DOHH2 (cell line): ENCODE results near the gene NUTM1.
"Not testable (repeated sequence)": the region's sequence is repeated elsewhere in the genome, so short reads cannot be mapped to it uniquely, and the experiment has no call there.

Experiments used
- H3F3A ChIP-seq: fragments of 200-600 bp; sonication (generic), shearing (Covaris generic); 2 replicates; pipeline ENCODE4 v1.6.0; 2016; ENCODE audit warnings: antibody characterized with exemption, mild to moderate bottlenecking; ENCODE audit not compliant: control insufficient read depth, insufficient read depth
- H3K27ac ChIP-seq: fragments of 200-600 bp; sonication (generic); 2 replicates; pipeline ENCODE4 v1.5.1; 2014; ENCODE audit warnings: low read depth, mild to moderate bottlenecking, low read length, moderate library complexity
- H3K27me3 ChIP-seq: fragments of 200-600 bp; sonication (generic); 2 replicates; pipeline ENCODE4 v1.6.1; 2014; ENCODE audit warnings: mild to moderate bottlenecking, low read length, mixed read lengths; ENCODE audit not compliant: control insufficient read depth
- H3K36me3 ChIP-seq: fragments of 200-600 bp; sonication (generic); 2 replicates; pipeline ENCODE4 v1.6.1; 2014; ENCODE audit warnings: mild to moderate bottlenecking, low read length, moderate library complexity, mixed read lengths; ENCODE audit not compliant: control insufficient read depth
- H3K4me1 ChIP-seq: fragments of 200-600 bp; sonication (generic); 2 replicates; pipeline ENCODE4 v1.6.1; 2014; ENCODE audit warnings: mild to moderate bottlenecking, low read length, mixed read lengths; ENCODE audit not compliant: control insufficient read depth
- H3K4me2 ChIP-seq: fragments of 200-600 bp; sonication (generic); 2 replicates; pipeline ENCODE4 v1.6.0; 2014; ENCODE audit warnings: mild to moderate bottlenecking, low read length, moderate library complexity
- H3K4me3 ChIP-seq: fragments of 200-600 bp; sonication (generic); 2 replicates; pipeline ENCODE4 v1.5.1; 2014; ENCODE audit warnings: mild to moderate bottlenecking, low read length, mixed read lengths
- H3K79me2 ChIP-seq: fragments of 200-600 bp; sonication (generic); 2 replicates; pipeline ENCODE4 v1.6.1; 2014; ENCODE audit warnings: mild to moderate bottlenecking, low read length, mixed read lengths; ENCODE audit not compliant: control insufficient read depth
- H3K9me2 ChIP-seq: fragments of 200-600 bp; sonication (generic); replicated peaks from 2 replicates; pipeline ENCODE4 v1.6.1; 2014; ENCODE audit warnings: mild to moderate bottlenecking, low read length, mixed read lengths; ENCODE audit not compliant: control insufficient read depth
- H3K9me3 ChIP-seq: fragments of 200-600 bp; sonication (generic); 2 replicates; pipeline ENCODE4 v1.6.1; 2014; ENCODE audit warnings: antibody characterized with exemption, low read length, mixed read lengths; ENCODE audit not compliant: control insufficient read depth, insufficient read depth
- H4K20me1 ChIP-seq: fragments of 200-600 bp; sonication (generic); 2 replicates; pipeline ENCODE4 v1.6.0; 2014; ENCODE audit warnings: low read depth, mild to moderate bottlenecking, antibody characterized with exemption, low read length, moderate library complexity; ENCODE audit not compliant: control insufficient read depth, insufficient read depth
- CTCF ChIP-seq: fragments of 200-600 bp; sonication (generic); IDR thresholded peaks from one replicate; pipeline ENCODE4 v1.5.1; 2014; ENCODE audit warnings: antibody characterized with exemption, mild to moderate bottlenecking, low read depth, low read length; ENCODE audit not compliant: poor library complexity, severe bottlenecking
- EZH2phosphoT487 ChIP-seq: fragments of 200-600 bp; sonication (generic); IDR thresholded peaks from 2 replicates; pipeline ENCODE4 v1.6.1; 2017; ENCODE audit warnings: borderline replicate concordance, mild to moderate bottlenecking, antibody characterized with exemption, low read length, moderate library complexity, mixed read lengths

Gene NUTM1

GRCh38 chr15:34348735-34349300 is 5.7 kb downstream of the NUTM1 start:
- no peaks in the 10 kb centered on the region for H3K4me1 ChIP-seq
- no peaks in the 10 kb centered on the region for H4K20me1 ChIP-seq
- H3K9me3 ChIP-seq = no peaks in the 10 kb centered on the region
- TF ChIP-seq EZH2phosphoT487 (no peak), CTCF (no peak)
- no peaks in the 10 kb centered on the region for H3F3A ChIP-seq
- H3K36me3 ChIP-seq = no peaks in the 10 kb centered on the region
- no peaks in the 10 kb centered on the region for H3K9me2 ChIP-seq
- no peak overlapping the region for H3K4me2 ChIP-seq
- 0 out of 2 replicates have a peak, but pooled peaks cover 2% of the 10 kb centered on the region for H3K27me3 ChIP-seq
- no peaks in the 10 kb centered on the region for H3K79me2 ChIP-seq
- H3K27ac ChIP-seq = no peak overlapping the region
- H3K4me3 ChIP-seq = no peak overlapping the region

- no peaks in the 10 kb centered on the region for H3K4me1 ChIP-seq
- no peaks in the 10 kb centered on the region for H4K20me1 ChIP-seq
- H3K27ac ChIP-seq = no peak overlapping the region
- H3K27me3 ChIP-seq = 0 out of 2 replicates have a peak, but pooled peaks cover 2% of the 10 kb centered on the region
- H3F3A ChIP-seq = no peaks in the 10 kb centered on the region
- no peaks in the 10 kb centered on the region for H3K79me2 ChIP-seq
- H3K9me3 ChIP-seq = no peaks in the 10 kb centered on the region
- no peaks in the 10 kb centered on the region for H3K9me2 ChIP-seq
- TF ChIP-seq CTCF (no peak), EZH2phosphoT487 (no peak)
- no peak overlapping the region for H3K4me3 ChIP-seq
- H3K4me2 ChIP-seq = no peak overlapping the region
- H3K36me3 ChIP-seq = no peaks in the 10 kb centered on the region
Observed at GRCh38 chr15:34349769-34350168, 6.7 kb downstream of the NUTM1 start.

GRCh38 chr15:34352996-34353395 is 9.9 kb downstream of the NUTM1 start:
- not testable (repeated sequence) for H3K27me3 ChIP-seq, H3K4me1 ChIP-seq, H3K4me2 ChIP-seq, H3K9me2 ChIP-seq, H3F3A ChIP-seq, H4K20me1 ChIP-seq, H3K36me3 ChIP-seq, H3K9me3 ChIP-seq, H3K79me2 ChIP-seq, H3K4me3 ChIP-seq, H3K27ac ChIP-seq

- no peak overlapping the region for H3K4me2 ChIP-seq
- TF ChIP-seq EZH2phosphoT487 = no peak
- no peak for TF ChIP-seq CTCF
- no peaks in the 10 kb centered on the region for H3K27me3 ChIP-seq
- H3K9me2 ChIP-seq = no peaks in the 10 kb centered on the region
- no peaks in the 10 kb centered on the region for H3K9me3 ChIP-seq
- no peak overlapping the region for H3K27ac ChIP-seq
- no peak overlapping the region for H3K4me3 ChIP-seq
- H3K79me2 ChIP-seq = no peaks in the 10 kb centered on the region
- H3F3A ChIP-seq = no peaks in the 10 kb centered on the region
- H3K4me1 ChIP-seq = no peaks in the 10 kb centered on the region
- H3K36me3 ChIP-seq = peaks cover 3% of the 10 kb centered on the region
- no peaks in the 10 kb centered on the region for H4K20me1 ChIP-seq
Observed at GRCh38 chr15:34353627-34354026, 10.5 kb downstream of the NUTM1 start.
